ENCODE results near the gene KCTD5.
"Not testable (repeated sequence)": the region's sequence is repeated elsewhere in the genome, so short reads cannot be mapped to it uniquely, and the experiment has no call there.

KCTD5 gene

DNA sequence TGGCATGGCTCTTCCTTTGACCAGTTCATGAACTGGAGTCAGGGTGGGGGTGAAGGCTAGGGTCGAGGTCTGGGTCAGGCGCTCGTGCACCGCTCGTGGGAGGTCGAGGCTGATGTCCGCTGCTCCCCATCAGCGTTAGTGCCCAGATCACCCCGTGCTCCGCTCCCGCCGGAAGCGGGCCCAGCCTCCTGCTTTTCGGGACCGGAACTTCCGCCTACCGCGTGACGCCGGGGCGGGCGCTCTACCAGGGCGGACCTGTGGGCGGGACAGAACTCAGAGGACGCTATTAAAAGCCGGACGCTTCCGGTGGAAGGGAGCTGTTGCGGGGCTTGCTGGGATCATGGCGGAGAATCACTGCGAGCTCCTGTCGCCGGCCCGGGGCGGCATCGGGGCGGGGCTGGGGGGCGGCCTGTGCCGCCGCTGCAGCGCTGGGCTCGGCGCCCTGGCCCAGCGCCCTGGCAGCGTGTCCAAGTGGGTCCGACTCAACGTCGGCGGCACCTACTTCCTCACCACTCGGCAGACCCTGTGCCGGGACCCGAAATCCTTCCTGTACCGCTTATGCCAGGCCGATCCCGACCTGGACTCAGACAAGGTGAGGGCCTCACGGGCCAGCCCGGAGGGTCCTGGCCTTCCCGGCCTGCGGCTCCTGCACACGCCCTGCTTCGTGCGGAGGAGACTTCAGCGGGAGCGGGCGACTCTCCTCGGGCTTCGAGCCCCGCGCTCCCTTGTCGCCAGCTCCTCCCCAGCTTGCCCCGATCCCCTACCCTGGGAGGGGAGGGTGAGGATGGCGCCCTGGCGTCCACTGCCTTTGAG lies at the start of gene KCTD5:
Gene KCTD5 (plus strand): TSS at position 315 of the 813 bp plus-strand sequence. CDS start 26 bp downstream, at position 341.
- peak; percentile 98 for DNase-seq

- not testable (repeated sequence) for DNase-seq
These were observed 43.1 kb upstream of the KCTD5 start for GRCh38 chr16:2639071-2639721.

- not testable (repeated sequence) for DNase-seq
These were observed 42.6 kb upstream of the KCTD5 start for GRCh38 chr16:2639722-2640072.

GRCh38 chr16:2642561-2642960 lies 39.8 kb upstream of the KCTD5 start:
- DNase-seq = not testable (repeated sequence)

DNA sequence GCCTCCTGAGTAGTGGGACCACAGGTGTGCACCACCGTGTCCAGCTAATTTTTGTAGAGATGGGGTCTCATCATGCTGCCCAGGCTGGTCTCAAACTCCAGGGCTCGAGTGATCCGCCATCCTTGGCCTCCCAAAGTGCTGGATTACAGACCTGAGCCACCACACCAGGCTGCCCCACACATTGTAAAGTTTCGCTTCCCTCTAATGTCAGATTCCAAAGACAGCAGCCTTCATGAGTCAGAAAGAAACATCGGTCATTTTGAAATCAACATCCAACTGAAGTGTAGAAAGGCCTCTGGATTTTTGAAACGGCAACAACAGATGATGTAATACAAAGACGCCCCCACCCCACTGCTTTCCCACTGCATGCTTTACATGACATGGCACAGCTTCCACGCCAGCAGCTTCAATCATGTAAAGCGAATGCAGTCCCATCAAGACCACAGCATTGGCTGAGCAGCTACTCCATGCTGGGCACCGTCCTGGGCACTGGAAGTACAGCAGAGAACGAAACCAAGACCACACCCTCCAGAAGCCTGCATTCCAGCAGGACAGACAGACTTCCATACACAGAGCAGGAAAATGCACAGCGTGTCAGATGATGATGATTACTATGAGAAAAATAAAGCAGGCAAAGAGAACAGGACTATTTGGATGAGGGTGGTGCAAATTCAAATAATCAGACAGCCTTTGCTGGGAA lies 37.4 kb upstream of the KCTD5 start:
- not testable (repeated sequence) for DNase-seq

DNA sequence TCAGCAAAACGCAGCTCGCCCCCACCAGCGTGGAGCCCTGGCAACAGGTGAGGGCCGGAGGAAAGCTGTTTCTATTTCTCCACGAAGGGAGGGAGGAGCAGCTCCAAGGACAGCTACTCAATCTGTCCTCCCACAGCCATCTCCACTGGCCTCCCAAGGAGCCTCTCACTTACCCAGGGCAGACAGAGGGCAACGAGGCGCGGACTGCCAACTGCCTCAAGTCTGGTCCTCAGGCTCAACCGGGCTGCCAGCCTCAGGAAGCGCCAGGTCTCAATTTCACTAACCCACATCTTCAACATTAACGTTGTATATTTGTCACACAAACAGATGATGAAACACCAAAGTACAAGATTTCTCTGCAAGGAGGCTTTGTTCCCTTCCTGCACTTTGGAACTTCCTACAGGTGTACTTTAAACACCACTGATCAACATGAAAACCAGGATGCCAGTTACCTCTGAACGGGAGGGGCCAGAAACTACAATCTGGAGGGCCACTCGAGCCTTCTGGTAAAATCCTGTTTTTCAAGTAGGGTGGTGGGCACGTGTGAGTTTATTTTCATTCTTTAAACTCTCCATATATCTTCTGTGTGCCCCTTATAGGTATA lies 31.0 kb upstream of the KCTD5 start:
- not testable (repeated sequence) for DNase-seq

GRCh38 chr16:2653915-2654314 lies 28.4 kb upstream of the KCTD5 start:
- DNase-seq = not testable (repeated sequence)

- not testable (repeated sequence) for DNase-seq
These were observed 27.4 kb upstream of the KCTD5 start for GRCh38 chr16:2654949-2655348.

- DNase-seq = no peak
These were observed 25.3 kb upstream of the KCTD5 start for GRCh38 chr16:2656985-2657384.

DNA sequence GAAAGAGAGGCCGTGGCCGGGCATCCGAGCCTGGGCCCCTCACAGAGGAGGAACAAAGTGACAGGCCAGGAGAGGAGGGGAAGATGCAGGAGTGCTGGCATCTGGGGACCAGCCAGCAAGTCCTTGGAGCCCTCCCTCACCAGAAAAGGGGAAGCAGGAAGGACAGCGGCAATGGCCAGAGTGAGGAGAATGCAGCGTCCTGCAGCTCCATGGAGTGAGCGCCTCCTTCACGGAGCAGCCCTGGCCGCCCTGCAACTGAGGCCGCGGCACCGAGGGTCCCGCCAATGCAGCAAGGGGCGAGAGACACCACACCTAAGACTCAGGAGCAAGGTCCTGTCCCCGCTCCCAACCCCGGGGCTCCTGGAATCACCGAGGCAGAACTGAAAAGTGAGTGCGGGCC lies 24.5 kb upstream of the KCTD5 start:
- not testable (repeated sequence) for DNase-seq

GRCh38 chr16:2659560-2659959 lies 22.8 kb upstream of the KCTD5 start:
- DNase-seq = not testable (repeated sequence)

GRCh38 chr16:2660014-2660662 lies 22.2 kb upstream of the KCTD5 start:
- DNase-seq = not testable (repeated sequence)

DNA sequence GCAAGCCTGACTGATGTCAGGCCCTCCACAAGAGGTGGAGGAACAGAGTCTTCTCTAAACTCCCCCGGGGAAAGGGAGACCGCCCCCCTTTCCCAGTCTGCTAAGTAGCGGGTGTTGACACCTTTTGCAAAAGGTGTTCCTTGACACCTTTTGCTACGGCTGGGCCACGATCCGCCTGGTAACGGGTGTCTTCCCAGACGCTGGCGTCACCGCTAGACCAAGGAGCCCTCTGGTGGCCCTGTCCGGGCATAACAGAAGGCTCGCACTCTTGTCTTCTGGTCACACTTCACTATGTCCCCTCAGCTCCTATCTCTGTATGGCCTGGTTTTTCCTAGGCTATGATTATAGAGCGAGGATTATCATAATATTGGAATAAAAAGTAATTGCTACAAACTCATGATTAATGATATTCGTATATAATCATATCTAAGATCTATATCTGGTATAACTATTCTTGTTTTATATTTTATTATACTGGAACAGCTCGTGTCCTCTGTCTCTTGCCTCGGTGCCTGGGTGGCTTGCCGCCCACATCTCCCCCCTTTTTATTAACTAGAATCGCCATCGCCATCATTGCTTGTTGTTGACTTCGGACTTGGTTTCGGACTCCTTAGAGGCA lies 21.5 kb upstream of the KCTD5 start:
- not testable (repeated sequence) for DNase-seq

- peak; percentile 86 for DNase-seq
These were observed 18.5 kb upstream of the KCTD5 start for GRCh38 chr16:2663553-2664546.

DNA sequence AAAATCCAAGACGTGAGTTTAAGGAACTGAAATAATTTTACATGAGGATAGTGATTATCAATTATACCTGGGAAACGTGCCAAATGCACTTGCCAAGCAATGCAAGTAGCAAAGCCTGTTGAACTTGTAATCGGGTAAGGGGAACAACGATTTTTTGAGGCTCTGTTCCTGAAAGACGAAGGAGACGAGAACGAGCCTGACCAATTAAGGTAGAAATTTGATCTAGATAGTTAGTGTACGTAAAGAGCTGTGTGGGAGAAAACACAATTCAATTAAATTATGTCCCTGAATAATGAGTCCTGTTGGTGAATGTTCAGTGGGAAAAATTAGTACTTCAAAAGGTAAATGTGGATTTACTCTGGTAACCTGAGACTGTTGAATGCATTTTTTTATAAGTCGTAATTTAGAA lies 17.7 kb upstream of the KCTD5 start:
- DNase-seq = no peak

GRCh38 chr16:2666671-2667070 lies 15.7 kb upstream of the KCTD5 start:
- not testable (repeated sequence) for DNase-seq

- DNase-seq = not testable (repeated sequence)
These were observed 12.7 kb upstream of the KCTD5 start for GRCh38 chr16:2669587-2669986.

- DNase-seq = peak; percentile 59
These were observed 12.3 kb upstream of the KCTD5 start for GRCh38 chr16:2670017-2670416.

DNA sequence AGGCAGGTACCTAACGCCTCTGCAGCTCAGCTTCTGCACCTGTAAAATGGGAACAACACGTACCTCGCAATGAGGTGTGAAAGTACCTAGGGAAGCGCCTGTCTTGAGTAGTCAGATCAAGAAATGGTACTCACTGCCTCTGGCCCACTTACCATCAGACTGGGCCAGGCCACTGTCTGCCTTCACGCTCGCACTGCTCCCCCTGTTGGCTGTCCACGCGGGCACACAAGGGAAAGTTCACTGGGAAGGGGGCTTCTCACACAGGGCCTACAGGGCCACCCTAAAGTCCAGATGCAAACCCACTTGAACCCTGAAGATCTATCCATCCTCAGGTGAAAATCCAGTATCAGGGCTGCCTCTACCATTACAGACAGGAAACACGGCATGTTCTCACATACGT lies 11.1 kb upstream of the KCTD5 start:
- not testable (repeated sequence) for DNase-seq

GRCh38 chr16:2671741-2672140 lies 10.6 kb upstream of the KCTD5 start:
- DNase-seq = no peak

Measured in inflammatory macrophage treated with lipopolysaccharide for 4 hours (primary cell).